Measurements from ENCODE around the gene BORCS6. TPM values are rescaled to one million over a fixed set of nuclear protein-coding genes. Genes with fewer than 3 reads are reported as not detected.

The BORCS6 gene
- total RNA-seq, 1 donor from 2014 or later, result 6.3 TPM

- intact Hi-C loops (cut with micrococcal nuclease), result no loop called here
- no peak for DNase-seq (ENCODE audit: low spot score)
- Mint-ChIP-seq H3K4me3 (no peak overlapping the region), H3K4me1 (ENCODE audit: low read depth) (peaks cover 26% of the 10 kb centered on the region), H3K27me3 (ENCODE audit: insufficient read depth) (no peaks in the 10 kb centered on the region), H3K27ac (no peak overlapping the region), H3K36me3 (ENCODE audit: low read depth) (peaks cover 30% of the 10 kb centered on the region), H3K9me3 (no peaks in the 10 kb centered on the region)
Measured at GRCh38 chr17:8204761-8205555, 15.0 kb upstream of the BORCS6 start.

- no peaks in the 10 kb centered on the region for H3K36me3 Mint-ChIP-seq (ENCODE audit: low read depth)
Measured at GRCh38 chr17:8192070-8192815, 2.3 kb upstream of the BORCS6 start.

GRCh38 chr17:8190506-8190905, 526 bp upstream of the BORCS6 start:
- H3K27ac Mint-ChIP-seq, result peak overlapping the region; percentile 84
- no peak for DNase-seq (ENCODE audit: low spot score)
- no peaks in the 10 kb centered on the region for H3K27me3 Mint-ChIP-seq (ENCODE audit: insufficient read depth)
- no peaks in the 10 kb centered on the region for H3K36me3 Mint-ChIP-seq (ENCODE audit: low read depth)
- H3K4me3 Mint-ChIP-seq, result no peak overlapping the region
- peaks cover 11% of the 10 kb centered on the region for H3K4me1 Mint-ChIP-seq (ENCODE audit: low read depth)
- intact Hi-C loops (cut with micrococcal nuclease), result loop anchor here (2.0 kb wide), 1 partner anchor 98 kb away; the partner anchor contains the start of gene RANGRF
- no peaks in the 10 kb centered on the region for H3K9me3 Mint-ChIP-seq

More at GRCh38 chr17:8192070-8192815, 2.3 kb upstream of the BORCS6 start:
- no peak overlapping the region for H3K27ac Mint-ChIP-seq
- no peak overlapping the region for H3K4me3 Mint-ChIP-seq
- peak; percentile 73 for DNase-seq (ENCODE audit: low spot score)
- no peaks in the 10 kb centered on the region for H3K27me3 Mint-ChIP-seq (ENCODE audit: insufficient read depth)
- intact Hi-C loops (cut with micrococcal nuclease), result loop anchor here (1.0 kb wide), 2 partner anchors 8 to 18 kb away; partner anchors contain the start of gene AURKB
- no peaks in the 10 kb centered on the region for H3K9me3 Mint-ChIP-seq
- peaks cover 18% of the 10 kb centered on the region for H3K4me1 Mint-ChIP-seq (ENCODE audit: low read depth)

GRCh38 chr17:8189041-8189710, 804 bp downstream of the BORCS6 start:
- Mint-ChIP-seq H3K4me1 (ENCODE audit: low read depth) (peaks cover 12% of the 10 kb centered on the region), H3K4me3 (no peak overlapping the region), H3K27me3 (ENCODE audit: insufficient read depth) (no peaks in the 10 kb centered on the region), H3K27ac (peak overlapping the region; percentile 84), H3K9me3 (no peaks in the 10 kb centered on the region), H3K36me3 (ENCODE audit: low read depth) (no peaks in the 10 kb centered on the region)
- peak; percentile 19 for DNase-seq (ENCODE audit: low spot score)
- intact Hi-C loops (cut with micrococcal nuclease), result no loop called here

GRCh38 chr17:8188263-8188839, 1.6 kb downstream of the BORCS6 start:
- Mint-ChIP-seq H3K27ac (no peak overlapping the region), H3K4me1 (ENCODE audit: low read depth) (peaks cover 17% of the 10 kb centered on the region), H3K27me3 (ENCODE audit: insufficient read depth) (no peaks in the 10 kb centered on the region), H3K9me3 (no peaks in the 10 kb centered on the region), H3K4me3 (no peak overlapping the region), H3K36me3 (ENCODE audit: low read depth) (no peaks in the 10 kb centered on the region)
- no peak for DNase-seq (ENCODE audit: low spot score)
- intact Hi-C loops (cut with micrococcal nuclease), result no loop called here

GRCh38 chr17:8187517-8188262, 2.3 kb downstream of the BORCS6 start:
- Mint-ChIP-seq H3K36me3 (ENCODE audit: low read depth) (no peaks in the 10 kb centered on the region), H3K4me1 (ENCODE audit: low read depth) (peaks cover 20% of the 10 kb centered on the region), H3K4me3 (no peak overlapping the region), H3K27me3 (ENCODE audit: insufficient read depth) (no peaks in the 10 kb centered on the region), H3K27ac (no peak overlapping the region), H3K9me3 (no peaks in the 10 kb centered on the region)
- intact Hi-C loops (cut with micrococcal nuclease), result loop anchor here (1.0 to 2.0 kb wide), 9 partner anchors 13 to 344 kb away; partner anchors contain the start of gene SLC25A35
- DNase-seq (ENCODE audit: low spot score), result peak; percentile 89

- intact Hi-C loops (cut with micrococcal nuclease), result loop anchor here (1.0 to 2.0 kb wide), 11 partner anchors 14 to 344 kb away; partner anchors contain the start of gene SLC25A35
Measured at GRCh38 chr17:8186787-8187516, 3.0 kb downstream of the BORCS6 start.

GRCh38 chr17:8186446-8186786, 3.6 kb downstream of the BORCS6 start:
- no peaks in the 10 kb centered on the region for H3K9me3 Mint-ChIP-seq
- intact Hi-C loops (cut with micrococcal nuclease), result loop anchor here (1.0 to 2.0 kb wide), 3 partner anchors 13 to 60 kb away; no protein-coding TSS in a partner anchor
- H3K36me3 Mint-ChIP-seq (ENCODE audit: low read depth), result no peaks in the 10 kb centered on the region
- H3K4me1 Mint-ChIP-seq (ENCODE audit: low read depth), result peaks cover 27% of the 10 kb centered on the region
- DNase-seq (ENCODE audit: low spot score), result no peak
- H3K4me3 Mint-ChIP-seq, result no peak overlapping the region
- peaks cover 5% of the 10 kb centered on the region for H3K27me3 Mint-ChIP-seq (ENCODE audit: insufficient read depth)
- no peak overlapping the region for H3K27ac Mint-ChIP-seq

More at GRCh38 chr17:8186787-8187516, 3.0 kb downstream of the BORCS6 start:
- Mint-ChIP-seq H3K36me3 (ENCODE audit: low read depth) (no peaks in the 10 kb centered on the region), H3K27ac (no peak overlapping the region), H3K9me3 (no peaks in the 10 kb centered on the region), H3K4me1 (ENCODE audit: low read depth) (peaks cover 24% of the 10 kb centered on the region), H3K27me3 (ENCODE audit: insufficient read depth) (peaks cover 4% of the 10 kb centered on the region), H3K4me3 (no peak overlapping the region)
- DNase-seq (ENCODE audit: low spot score), result peak; percentile 88

- Mint-ChIP-seq H3K27ac (no peak overlapping the region), H3K9me3 (no peaks in the 10 kb centered on the region)
- intact Hi-C loops (cut with micrococcal nuclease), result loop anchor here (1.0 to 2.0 kb wide), 3 partner anchors 13 to 60 kb away; no protein-coding TSS in a partner anchor
Measured at GRCh38 chr17:8185582-8186445, 4.2 kb downstream of the BORCS6 start.

GRCh38 chr17:8176998-8177731, 12.8 kb downstream of the BORCS6 start:
- no peak for DNase-seq (ENCODE audit: low spot score)
- intact Hi-C loops (cut with micrococcal nuclease), result no loop called here

More at GRCh38 chr17:8185582-8186445, 4.2 kb downstream of the BORCS6 start:
- no peaks in the 10 kb centered on the region for H3K36me3 Mint-ChIP-seq (ENCODE audit: low read depth)
- H3K4me1 Mint-ChIP-seq (ENCODE audit: low read depth), result peaks cover 24% of the 10 kb centered on the region
- H3K27me3 Mint-ChIP-seq (ENCODE audit: insufficient read depth), result peaks cover 5% of the 10 kb centered on the region
- no peak overlapping the region for H3K4me3 Mint-ChIP-seq
- peak; percentile 82 for DNase-seq (ENCODE audit: low spot score)

More at GRCh38 chr17:8176998-8177731, 12.8 kb downstream of the BORCS6 start:
- Mint-ChIP-seq H3K36me3 (ENCODE audit: low read depth) (no peaks in the 10 kb centered on the region), H3K9me3 (no peaks in the 10 kb centered on the region), H3K4me3 (peak overlapping the region; percentile 94), H3K27me3 (ENCODE audit: insufficient read depth) (peaks cover 3% of the 10 kb centered on the region), H3K27ac (peak overlapping the region; percentile 76), H3K4me1 (ENCODE audit: low read depth) (peaks cover 45% of the 10 kb centered on the region)

All from activated T-helper 1 cell treated with anti-CD3 and anti-CD28 coated beads, Interleukin-12 subunit alpha, Interleukin-12 subunit beta, Interleukin-2, Interleukin-4 antibody, amounts not matched to agents 30 ng/mL and 10 ng/mL and 1 ng/mL, durations not matched to agents 14 hours and 24 hours and 36 hours (primary cell).